Ishikawa (cell line): ENCODE data around the gene MED17.

ENCODE experiments used
- CEBPB ChIP-seq: IDR thresholded peaks from 2 replicates; pipeline ENCODE4 v1.6.1; 2012
- CREB1 ChIP-seq: IDR thresholded peaks from 2 replicates; pipeline ENCODE4 v1.6.1; 2012; ENCODE audit warnings: low read depth
- EGR1 ChIP-seq: IDR thresholded peaks from 2 replicates; pipeline ENCODE4 v1.6.1; 2012
- EP300 ChIP-seq: IDR thresholded peaks from 2 replicates; pipeline ENCODE4 v1.6.1; 2012; ENCODE audit warnings: borderline replicate concordance
- FOXM1 ChIP-seq: IDR thresholded peaks from 2 replicates; pipeline ENCODE4 v1.6.1; 2012; ENCODE audit warnings: low read depth, borderline replicate concordance
- NFIC ChIP-seq: IDR thresholded peaks from 2 replicates; pipeline ENCODE4 v1.6.1; 2012
- RAD21 ChIP-seq: IDR thresholded peaks from 2 replicates; pipeline ENCODE4 v1.6.1; 2012; ENCODE audit warnings: low read depth
- TAF1 ChIP-seq: IDR thresholded peaks from 2 replicates; pipeline ENCODE4 v1.6.1; 2012; ENCODE audit warnings: low read depth, mild to moderate bottlenecking
- TCF12 ChIP-seq: IDR thresholded peaks from 2 replicates; pipeline ENCODE4 v1.6.1; 2012; ENCODE audit warnings: low read depth
- TEAD4 ChIP-seq: IDR thresholded peaks from 2 replicates; pipeline ENCODE4 v1.6.1; 2012
- YY1 ChIP-seq: IDR thresholded peaks from 2 replicates; pipeline ENCODE4 v1.6.1; 2012; ENCODE audit warnings: low read depth
- ZBTB7A ChIP-seq: IDR thresholded peaks from 2 replicates; pipeline ENCODE4 v1.6.1; 2012; ENCODE audit warnings: low read depth
- TF ChIP-seq, protein P1 (sequence below): IDR thresholded peaks from 2 replicates; pipeline ENCODE4 v1.6.1; 2012
- TF ChIP-seq, protein P2 (sequence below): IDR thresholded peaks from 2 replicates; pipeline ENCODE4 v1.6.1; 2012; ENCODE audit warnings: low read depth, mild to moderate bottlenecking
- TF ChIP-seq, protein P3 (sequence below): IDR thresholded peaks from 2 replicates; pipeline ENCODE4 v1.6.1; 2012

Gene MED17

DNA sequence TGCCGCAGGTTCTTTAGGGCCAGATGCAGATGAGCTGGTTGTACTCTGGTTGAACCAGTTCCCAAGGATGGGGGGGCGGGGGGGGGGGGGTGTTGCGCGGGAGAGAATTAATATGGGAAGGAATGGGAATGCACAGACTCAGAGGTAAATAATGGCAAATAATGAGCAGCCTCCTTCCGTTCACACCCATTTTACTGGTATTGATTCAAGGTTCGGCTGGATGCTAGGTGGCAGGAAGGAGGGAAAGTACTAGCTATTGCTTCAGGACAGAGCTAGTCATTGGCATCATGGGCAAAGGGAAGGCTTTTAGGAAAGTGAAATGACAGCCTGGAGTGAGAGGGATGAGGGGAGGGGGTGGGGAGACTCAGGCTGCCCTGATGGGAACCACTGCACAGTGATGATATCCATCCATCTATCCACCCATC is 66.5 kb downstream of the MED17 start, which contains the start of gene VSTM5:
Gene VSTM5, minus strand, starts transcription at position 25 of the 425 bp plus-strand sequence. CDS start 116 bp downstream, outside the sequence.
- TF ChIP-seq, protein P1, sequence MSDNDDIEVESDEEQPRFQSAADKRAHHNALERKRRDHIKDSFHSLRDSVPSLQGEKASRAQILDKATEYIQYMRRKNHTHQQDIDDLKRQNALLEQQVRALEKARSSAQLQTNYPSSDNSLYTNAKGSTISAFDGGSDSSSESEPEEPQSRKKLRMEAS = no peak
- TF ChIP-seq, protein P2, sequence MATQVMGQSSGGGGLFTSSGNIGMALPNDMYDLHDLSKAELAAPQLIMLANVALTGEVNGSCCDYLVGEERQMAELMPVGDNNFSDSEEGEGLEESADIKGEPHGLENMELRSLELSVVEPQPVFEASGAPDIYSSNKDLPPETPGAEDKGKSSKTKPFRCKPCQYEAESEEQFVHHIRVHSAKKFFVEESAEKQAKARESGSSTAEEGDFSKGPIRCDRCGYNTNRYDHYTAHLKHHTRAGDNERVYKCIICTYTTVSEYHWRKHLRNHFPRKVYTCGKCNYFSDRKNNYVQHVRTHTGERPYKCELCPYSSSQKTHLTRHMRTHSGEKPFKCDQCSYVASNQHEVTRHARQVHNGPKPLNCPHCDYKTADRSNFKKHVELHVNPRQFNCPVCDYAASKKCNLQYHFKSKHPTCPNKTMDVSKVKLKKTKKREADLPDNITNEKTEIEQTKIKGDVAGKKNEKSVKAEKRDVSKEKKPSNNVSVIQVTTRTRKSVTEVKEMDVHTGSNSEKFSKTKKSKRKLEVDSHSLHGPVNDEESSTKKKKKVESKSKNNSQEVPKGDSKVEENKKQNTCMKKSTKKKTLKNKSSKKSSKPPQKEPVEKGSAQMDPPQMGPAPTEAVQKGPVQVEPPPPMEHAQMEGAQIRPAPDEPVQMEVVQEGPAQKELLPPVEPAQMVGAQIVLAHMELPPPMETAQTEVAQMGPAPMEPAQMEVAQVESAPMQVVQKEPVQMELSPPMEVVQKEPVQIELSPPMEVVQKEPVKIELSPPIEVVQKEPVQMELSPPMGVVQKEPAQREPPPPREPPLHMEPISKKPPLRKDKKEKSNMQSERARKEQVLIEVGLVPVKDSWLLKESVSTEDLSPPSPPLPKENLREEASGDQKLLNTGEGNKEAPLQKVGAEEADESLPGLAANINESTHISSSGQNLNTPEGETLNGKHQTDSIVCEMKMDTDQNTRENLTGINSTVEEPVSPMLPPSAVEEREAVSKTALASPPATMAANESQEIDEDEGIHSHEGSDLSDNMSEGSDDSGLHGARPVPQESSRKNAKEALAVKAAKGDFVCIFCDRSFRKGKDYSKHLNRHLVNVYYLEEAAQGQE = no peak

DNA sequence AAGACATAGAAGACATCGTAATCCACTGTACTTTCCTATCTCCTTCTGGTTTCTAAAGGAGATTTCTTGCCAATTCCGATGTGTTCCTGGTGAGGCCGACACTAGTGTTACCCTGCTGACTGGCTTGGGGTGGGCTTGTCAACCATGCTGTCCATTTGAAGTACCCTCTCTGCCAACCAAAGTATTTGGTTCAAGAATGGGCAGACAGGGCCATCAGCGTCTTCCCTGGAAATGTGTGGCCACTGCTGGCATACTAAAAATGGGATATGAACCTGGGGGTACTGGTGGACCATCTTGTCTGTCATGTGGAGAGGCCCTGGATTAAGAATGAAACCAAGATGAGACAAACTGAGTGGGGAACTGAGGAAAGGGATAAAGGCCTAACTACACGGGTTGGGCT is 68.2 kb downstream of the MED17 start:
- no peak for TF ChIP-seq RAD21
- no peak for TF ChIP-seq TCF12
- no peak for TF ChIP-seq NFIC
- no peak for TF ChIP-seq CEBPB
- no peak for TF ChIP-seq YY1
- TF ChIP-seq TAF1 = no peak
- no peak for TF ChIP-seq FOXM1
- TF ChIP-seq, protein P2 = no peak
- TF ChIP-seq, protein P1 = no peak
- TF ChIP-seq CREB1 = no peak

DNA sequence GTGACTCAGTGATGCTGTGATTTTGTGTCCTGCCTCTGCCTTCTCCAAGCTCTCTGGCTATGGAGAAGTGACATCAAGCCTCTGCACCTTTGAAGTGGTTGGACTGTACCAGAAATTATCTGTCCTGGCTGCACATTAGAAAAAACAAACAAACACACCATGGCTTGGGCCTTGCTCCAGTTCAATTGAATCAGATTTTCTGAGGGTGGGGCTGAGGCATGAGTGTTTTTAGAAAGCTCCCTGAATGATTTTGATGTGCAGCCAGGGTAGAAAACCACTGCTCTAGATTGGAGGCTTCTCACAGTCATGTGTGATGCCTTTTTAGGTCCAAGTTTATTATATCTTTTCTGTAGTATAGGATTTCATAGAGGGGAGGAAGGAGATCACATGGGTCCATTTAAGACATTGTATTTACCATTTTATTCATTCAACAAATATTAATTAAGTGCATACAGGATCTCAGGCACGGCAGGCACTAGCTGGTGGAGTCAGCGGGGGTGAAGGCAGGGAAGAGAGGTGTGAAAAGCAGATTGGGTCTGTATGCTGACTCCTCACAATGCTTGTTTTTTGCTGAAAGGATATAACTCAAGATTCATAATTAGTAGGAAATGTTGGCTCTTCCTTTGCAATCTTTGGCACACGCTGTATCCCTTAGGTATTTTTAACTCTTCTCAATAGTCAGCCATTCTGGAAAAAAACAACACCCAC is 73.5 kb downstream of the MED17 start:
- TF ChIP-seq YY1 = no peak
- no peak for TF ChIP-seq EGR1
- TF ChIP-seq TEAD4 = no peak
- no peak for TF ChIP-seq FOXM1
- TF ChIP-seq, protein P1 = no peak
- TF ChIP-seq, protein P2 = no peak
- TF ChIP-seq TAF1 = no peak
- no peak for TF ChIP-seq TCF12
- no peak for TF ChIP-seq RAD21
- no peak for TF ChIP-seq CEBPB
- TF ChIP-seq, protein P3, sequence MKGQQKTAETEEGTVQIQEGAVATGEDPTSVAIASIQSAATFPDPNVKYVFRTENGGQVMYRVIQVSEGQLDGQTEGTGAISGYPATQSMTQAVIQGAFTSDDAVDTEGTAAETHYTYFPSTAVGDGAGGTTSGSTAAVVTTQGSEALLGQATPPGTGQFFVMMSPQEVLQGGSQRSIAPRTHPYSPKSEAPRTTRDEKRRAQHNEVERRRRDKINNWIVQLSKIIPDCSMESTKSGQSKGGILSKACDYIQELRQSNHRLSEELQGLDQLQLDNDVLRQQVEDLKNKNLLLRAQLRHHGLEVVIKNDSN = no peak
- no peak for TF ChIP-seq EP300
- no peak for TF ChIP-seq CREB1
- no peak for TF ChIP-seq ZBTB7A
- TF ChIP-seq NFIC = no peak

DNA sequence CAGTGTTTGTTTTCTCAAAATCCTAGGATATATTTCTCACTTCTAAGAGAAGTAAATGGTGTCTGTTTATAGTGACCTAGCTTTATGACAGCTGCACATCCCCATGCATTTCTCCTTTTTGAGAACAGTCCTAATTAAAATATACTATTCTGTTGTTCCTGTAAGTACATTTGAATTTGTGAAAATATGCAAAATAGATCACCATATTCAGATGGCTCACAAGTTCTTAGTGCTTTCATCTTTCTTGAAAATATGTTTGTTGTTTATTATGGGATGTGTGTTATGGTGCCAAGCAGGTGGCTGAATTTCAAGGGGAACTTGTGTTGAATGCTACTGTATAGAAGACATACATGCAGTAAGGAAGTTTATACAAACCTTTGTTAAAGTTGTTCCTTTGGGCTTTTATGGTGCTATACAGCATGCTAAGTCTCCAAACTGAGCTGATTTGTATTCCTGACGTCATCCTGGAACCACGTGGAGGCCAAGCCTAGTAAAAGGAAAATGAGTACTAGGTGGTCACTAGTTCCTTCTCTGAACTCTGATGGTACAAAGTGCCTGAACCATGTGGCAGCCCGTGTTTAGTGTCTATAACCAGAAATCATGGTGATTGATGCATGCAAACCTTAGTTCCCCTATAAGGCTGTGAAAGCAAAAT is 74.2 kb downstream of the MED17 start:
- no peak for TF ChIP-seq NFIC
- TF ChIP-seq YY1 = no peak
- TF ChIP-seq EP300 = no peak
- no peak for TF ChIP-seq TCF12
- no peak for TF ChIP-seq FOXM1
- TF ChIP-seq, protein P2 = no peak
- no peak for TF ChIP-seq EGR1
- TF ChIP-seq ZBTB7A = no peak
- no peak for TF ChIP-seq RAD21
- TF ChIP-seq TEAD4 = no peak
- no peak for TF ChIP-seq CREB1
- TF ChIP-seq, protein P1 = no peak
- TF ChIP-seq, protein P3 = no peak
- TF ChIP-seq CEBPB = no peak
